Keratinocyte (primary cell): ENCODE results near the gene RGMA. TPM values are rescaled to one million over a fixed set of nuclear protein-coding genes. Genes with fewer than 3 reads are reported as not detected.

Experiments
- DNase-seq: peaks from one replicate; pipeline ENCODE4 v3.0.0-alpha.2; 2011; ENCODE audit warnings: low read depth, missing footprints, low spot score
- FAIRE-seq: peaks from 2 replicates; lab custom pipeline; 2011; peaks lifted over from hg19 to GRCh38; lab: Jason Lieb, UNC
- H2AFZ ChIP-seq: 2 replicates; pipeline ENCODE4 v1.6.0; 2012; ENCODE audit warnings: low read length, control low read depth, inconsistent platforms; ENCODE audit not compliant: control insufficient read depth
- H3K27ac ChIP-seq: 2 replicates; pipeline ENCODE4 v1.5.1; 2011; ENCODE audit warnings: low read length; ENCODE audit not compliant: control insufficient read depth, insufficient read depth
- H3K27me3 ChIP-seq: 3 replicates; pipeline ENCODE4 v1.6.0; 2011; ENCODE audit warnings: low read length; ENCODE audit not compliant: control insufficient read depth, insufficient read depth; ENCODE audit errors: extremely low read depth
- H3K36me3 ChIP-seq, 2 experiments: 2 replicates in 1 of 2; 3 replicates in 1 of 2; pipeline ENCODE4 v1.5.1; 2011; ENCODE audit warnings: low read length in 2 of 2, mild to moderate bottlenecking in 1 of 2; ENCODE audit not compliant: control insufficient read depth in 2 of 2, insufficient read depth in 2 of 2; ENCODE audit errors: extremely low read depth in 1 of 2
- H3K4me1 ChIP-seq: 3 replicates; pipeline ENCODE4 v1.5.1; 2011; ENCODE audit warnings: low read length; ENCODE audit not compliant: control insufficient read depth, insufficient read depth; ENCODE audit errors: extremely low read depth
- H3K4me2 ChIP-seq: 3 replicates; pipeline ENCODE4 v1.6.0; 2011; ENCODE audit warnings: low read depth, low read length; ENCODE audit not compliant: control insufficient read depth, insufficient read depth; ENCODE audit errors: extremely low read depth
- H3K4me3 ChIP-seq, 3 experiments: fragments of 200-600 bp in 1 of 3; sonication (generic) in 1 of 3; 2 replicates in 2 of 3; 3 replicates in 1 of 3; pipeline ENCODE4 v1.5.1; 2011 to 2016; ENCODE audit warnings: low read length in 3 of 3, mild to moderate bottlenecking in 3 of 3, control low read depth in 2 of 3, inconsistent platforms in 1 of 3, low read depth in 1 of 3, mixed read lengths in 1 of 3, mixed run types in 1 of 3, moderate library complexity in 1 of 3; ENCODE audit not compliant: control insufficient read depth in 2 of 3, insufficient read depth in 2 of 3; ENCODE audit errors: extremely low read depth in 1 of 3
- H3K79me2 ChIP-seq: 2 replicates; pipeline ENCODE4 v1.6.0; 2012; ENCODE audit warnings: low read length; ENCODE audit not compliant: control insufficient read depth, insufficient read depth
- H3K9ac ChIP-seq: 3 replicates; pipeline ENCODE4 v1.6.0; 2011; ENCODE audit warnings: low read length; ENCODE audit not compliant: control insufficient read depth, insufficient read depth; ENCODE audit errors: extremely low read depth
- H3K9me1 ChIP-seq: 3 replicates; pipeline ENCODE4 v1.6.0; 2011; ENCODE audit warnings: low read length; ENCODE audit not compliant: control insufficient read depth, insufficient read depth; ENCODE audit errors: extremely low read depth
- H3K9me3 ChIP-seq: 2 replicates; pipeline ENCODE4 v1.5.1; 2012; ENCODE audit warnings: low read depth, low read length; ENCODE audit not compliant: control insufficient read depth
- H4K20me1 ChIP-seq: 3 replicates; pipeline ENCODE4 v1.6.0; 2011; ENCODE audit warnings: low read length; ENCODE audit not compliant: control insufficient read depth, insufficient read depth; ENCODE audit errors: extremely low read depth
- EZH2 ChIP-seq: IDR thresholded peaks from one replicate; pipeline ENCODE4 v1.6.1; 2012; ENCODE audit warnings: inconsistent platforms, mild to moderate bottlenecking, low read length, moderate library complexity
- dilution Hi-C: fragments of 300-500 bp; cut with MboI; formaldehyde crosslinking; loops from one replicate; pipeline ENCODE4 v1.7.0; 2020; ENCODE audit warnings: low sequenced_read_pairs; ENCODE audit not compliant: extremely low pct_ligation_motif_present
- polyA plus RNA-seq, 5 experiments: library from polyadenylated mRNA; depleted of rRNA in 3 of 5; stranded (reverse) in 3 of 5; stranded (forward) in 1 of 5; unstranded in 1 of 5; fragments of >200 nt; gene quantifications; 1 replicate in 1 of 5; 2 replicates in 3 of 5; 3 replicates in 1 of 5; pipeline versions ENCODE4 v1.2.1 to v1.2.3, GENCODE V29; 2011 to 2012; ENCODE audit warnings: missing spikeins in 2 of 5, low read depth in 1 of 5, low replicate concordance in 1 of 5
- TF ChIP-seq, protein P1 (sequence below), 3 experiments: IDR thresholded peaks in 1 of 3; conservative IDR thresholded peaks in 1 of 3; optimal IDR thresholded peaks in 1 of 3; 2 replicates in 2 of 3; 3 replicates in 1 of 3; pipeline versions ENCODE3 to v1.5.1; 2011; ENCODE audit warnings: low read length in 3 of 3, mild to moderate bottlenecking in 3 of 3, moderate library complexity in 2 of 3, control low read depth in 1 of 3, inconsistent platforms in 1 of 3; ENCODE audit not compliant: insufficient read depth in 2 of 3; ENCODE audit errors: extremely low read depth in 1 of 3

The RGMA gene
- polyA plus RNA-seq, 1 donor (not counting 4 experiments of a cell fraction or from before 2014, with no cell fraction given): 0.18 TPM

- no peak overlapping the region for H3K4me2 ChIP-seq
- H3K4me3 ChIP-seq: no peak overlapping the region
- H3K9me1 ChIP-seq: no peaks in the 10 kb centered on the region
- H3K9ac ChIP-seq: no peak overlapping the region
- no peak overlapping the region for H2AFZ ChIP-seq
- no peaks in the 10 kb centered on the region for H3K79me2 ChIP-seq
- H3K4me1 ChIP-seq: peaks cover 6% of the 10 kb centered on the region
- FAIRE-seq (no peak), DNase-seq (no peak)
- H3K9me3 ChIP-seq: no peaks in the 10 kb centered on the region
- H3K36me3 ChIP-seq: no peaks in the 10 kb centered on the region
- H3K27me3 ChIP-seq: peaks cover 8% of the 10 kb centered on the region
- H4K20me1 ChIP-seq: no peaks in the 10 kb centered on the region
- H3K27ac ChIP-seq: no peak overlapping the region
- dilution Hi-C loops: no loop called here
- TF ChIP-seq, protein P1, sequence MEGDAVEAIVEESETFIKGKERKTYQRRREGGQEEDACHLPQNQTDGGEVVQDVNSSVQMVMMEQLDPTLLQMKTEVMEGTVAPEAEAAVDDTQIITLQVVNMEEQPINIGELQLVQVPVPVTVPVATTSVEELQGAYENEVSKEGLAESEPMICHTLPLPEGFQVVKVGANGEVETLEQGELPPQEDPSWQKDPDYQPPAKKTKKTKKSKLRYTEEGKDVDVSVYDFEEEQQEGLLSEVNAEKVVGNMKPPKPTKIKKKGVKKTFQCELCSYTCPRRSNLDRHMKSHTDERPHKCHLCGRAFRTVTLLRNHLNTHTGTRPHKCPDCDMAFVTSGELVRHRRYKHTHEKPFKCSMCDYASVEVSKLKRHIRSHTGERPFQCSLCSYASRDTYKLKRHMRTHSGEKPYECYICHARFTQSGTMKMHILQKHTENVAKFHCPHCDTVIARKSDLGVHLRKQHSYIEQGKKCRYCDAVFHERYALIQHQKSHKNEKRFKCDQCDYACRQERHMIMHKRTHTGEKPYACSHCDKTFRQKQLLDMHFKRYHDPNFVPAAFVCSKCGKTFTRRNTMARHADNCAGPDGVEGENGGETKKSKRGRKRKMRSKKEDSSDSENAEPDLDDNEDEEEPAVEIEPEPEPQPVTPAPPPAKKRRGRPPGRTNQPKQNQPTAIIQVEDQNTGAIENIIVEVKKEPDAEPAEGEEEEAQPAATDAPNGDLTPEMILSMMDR (optimal IDR thresholded peaks at IDR 0.05 in 1 of 3, IDR thresholded peaks at IDR 0.05 in 1 of 3, conservative IDR thresholded peaks at IDR 0.05 in 1 of 3; ENCODE audit: extremely low read depth in 1 of 3, insufficient read depth in 2 of 3, low read length in 3 of 3): no peak
- TF ChIP-seq EZH2: no peak
These were observed 41.2 kb downstream of the RGMA start for GRCh38 chr15:93047621-93048425.

DNA sequence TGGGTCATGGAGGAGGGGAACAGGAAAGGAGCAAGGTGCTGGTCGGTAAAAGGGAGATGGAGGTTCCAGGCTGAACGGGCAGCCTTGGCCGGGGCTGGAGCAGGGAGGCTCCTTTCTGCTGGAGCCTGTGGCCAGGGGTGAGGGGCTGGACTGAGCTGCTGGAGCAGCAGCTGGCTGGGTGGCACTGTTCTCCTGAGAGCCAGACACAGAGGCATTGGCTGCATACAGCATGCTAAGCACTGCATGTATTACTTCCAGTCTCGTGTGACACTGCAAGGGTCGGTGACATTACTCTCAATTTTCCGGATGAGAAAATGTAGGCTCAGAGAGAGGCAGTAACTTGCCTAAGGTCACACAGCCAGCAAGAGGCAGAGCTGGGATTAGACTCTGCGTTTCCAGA, 42.3 kb downstream of the RGMA start:
- Histone ChIP-seq H3K9me1 (no peaks in the 10 kb centered on the region), H3K27me3 (peaks cover 11% of the 10 kb centered on the region), H3K79me2 (no peaks in the 10 kb centered on the region), H3K4me2 (no peak overlapping the region), H3K4me3 (no peak overlapping the region), H4K20me1 (no peaks in the 10 kb centered on the region), H2AFZ (no peak overlapping the region), H3K4me1 (peaks cover 6% of the 10 kb centered on the region), H3K9me3 (no peaks in the 10 kb centered on the region), H3K36me3 (no peaks in the 10 kb centered on the region), H3K9ac (no peak overlapping the region), H3K27ac (no peak overlapping the region)
- no peak for FAIRE-seq
- no peak for TF ChIP-seq EZH2
- TF ChIP-seq, protein P1 (optimal IDR thresholded peaks at IDR 0.05 in 1 of 3, IDR thresholded peaks at IDR 0.05 in 1 of 3, conservative IDR thresholded peaks at IDR 0.05 in 1 of 3; ENCODE audit: extremely low read depth in 1 of 3, insufficient read depth in 2 of 3, low read length in 3 of 3): no peak
- dilution Hi-C loops: no loop called here
- DNase-seq: no peak
